ENCODE measurements around the gene PRXL2B.

Gene PRXL2B, protein sequence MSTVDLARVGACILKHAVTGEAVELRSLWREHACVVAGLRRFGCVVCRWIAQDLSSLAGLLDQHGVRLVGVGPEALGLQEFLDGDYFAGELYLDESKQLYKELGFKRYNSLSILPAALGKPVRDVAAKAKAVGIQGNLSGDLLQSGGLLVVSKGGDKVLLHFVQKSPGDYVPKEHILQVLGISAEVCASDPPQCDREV

DNA sequence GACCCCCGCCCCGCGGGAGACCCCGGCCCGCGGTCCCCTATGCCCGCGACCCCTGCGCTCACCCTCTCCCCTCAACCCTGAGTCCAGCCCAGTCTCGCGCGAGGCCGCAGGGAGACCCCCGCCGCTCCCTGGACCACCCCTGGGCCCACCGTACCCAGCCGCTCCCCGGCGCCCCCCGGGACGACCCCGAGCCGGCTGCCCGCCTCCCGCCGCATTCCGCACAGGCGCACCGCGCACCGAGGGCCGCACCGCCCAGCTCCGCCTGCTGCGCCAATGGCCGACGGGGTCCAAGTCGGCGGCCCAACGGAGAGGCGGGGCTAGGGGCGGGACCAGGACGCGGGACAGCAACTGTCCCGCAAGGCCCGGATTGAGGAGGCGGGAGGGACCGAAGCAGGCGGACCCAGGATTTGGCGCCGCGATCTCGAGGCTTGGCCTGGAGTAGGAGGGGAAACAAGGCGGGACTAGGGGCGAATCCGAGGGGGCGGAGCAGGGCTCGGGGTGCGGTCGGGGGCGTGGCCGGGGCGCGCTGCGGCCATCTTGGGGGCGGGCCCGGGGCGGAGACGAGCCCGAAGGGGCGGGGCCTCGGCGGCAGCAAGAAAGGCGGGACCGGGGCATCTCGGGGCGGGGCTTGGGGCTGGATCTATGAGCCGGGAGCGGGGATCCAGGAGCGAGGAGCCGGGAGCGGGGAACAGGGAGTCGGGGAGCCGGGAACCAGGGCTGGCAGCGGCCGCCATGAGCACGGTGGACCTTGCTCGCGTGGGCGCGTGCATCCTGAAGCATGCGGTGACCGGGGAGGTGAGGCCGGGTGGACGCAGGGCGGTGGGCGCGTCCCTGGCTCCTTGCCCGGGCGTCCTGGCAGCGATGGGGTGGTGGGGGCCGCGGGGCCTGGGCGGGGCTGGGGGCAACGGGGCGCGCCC is at the start of gene PRXL2B:
TSS of gene PRXL2B (plus strand) at position 624 of the 917 bp plus-strand sequence. CDS start at position 733, 109 bp downstream.
- TF ChIP-seq, protein P1, sequence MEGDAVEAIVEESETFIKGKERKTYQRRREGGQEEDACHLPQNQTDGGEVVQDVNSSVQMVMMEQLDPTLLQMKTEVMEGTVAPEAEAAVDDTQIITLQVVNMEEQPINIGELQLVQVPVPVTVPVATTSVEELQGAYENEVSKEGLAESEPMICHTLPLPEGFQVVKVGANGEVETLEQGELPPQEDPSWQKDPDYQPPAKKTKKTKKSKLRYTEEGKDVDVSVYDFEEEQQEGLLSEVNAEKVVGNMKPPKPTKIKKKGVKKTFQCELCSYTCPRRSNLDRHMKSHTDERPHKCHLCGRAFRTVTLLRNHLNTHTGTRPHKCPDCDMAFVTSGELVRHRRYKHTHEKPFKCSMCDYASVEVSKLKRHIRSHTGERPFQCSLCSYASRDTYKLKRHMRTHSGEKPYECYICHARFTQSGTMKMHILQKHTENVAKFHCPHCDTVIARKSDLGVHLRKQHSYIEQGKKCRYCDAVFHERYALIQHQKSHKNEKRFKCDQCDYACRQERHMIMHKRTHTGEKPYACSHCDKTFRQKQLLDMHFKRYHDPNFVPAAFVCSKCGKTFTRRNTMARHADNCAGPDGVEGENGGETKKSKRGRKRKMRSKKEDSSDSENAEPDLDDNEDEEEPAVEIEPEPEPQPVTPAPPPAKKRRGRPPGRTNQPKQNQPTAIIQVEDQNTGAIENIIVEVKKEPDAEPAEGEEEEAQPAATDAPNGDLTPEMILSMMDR (IDR thresholded peaks at IDR 0.05; ENCODE audit: low read depth, low read length, missing control alignments): no peak

DNA sequence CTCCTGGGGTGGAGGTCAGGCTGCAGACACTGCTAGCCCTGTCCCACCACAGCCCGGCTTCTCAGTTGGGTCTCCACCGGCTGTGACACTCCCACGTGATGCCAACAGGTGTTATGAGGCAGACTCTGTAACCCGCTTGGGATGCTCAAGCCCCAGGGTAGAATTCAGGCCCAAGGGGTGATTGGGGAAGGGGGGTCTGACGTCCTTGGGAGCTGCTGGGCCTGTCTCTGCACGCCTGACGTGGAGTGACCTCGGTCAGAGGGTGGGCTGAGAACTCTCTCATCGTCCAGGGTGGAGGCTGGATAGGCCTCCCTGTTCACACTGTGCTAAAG is 48.8 kb upstream of the PRXL2B start:
- TF ChIP-seq, protein P1 (IDR thresholded peaks at IDR 0.05; ENCODE audit: low read depth, low read length, missing control alignments): no peak
- no peak for DNase-seq (ENCODE audit: low read depth)
- H3K4me3 ChIP-seq (ENCODE audit: low read depth, low read length): no peak overlapping the region

More for the DNA sequence above, at the start of gene PRXL2B:
- DNase-seq (ENCODE audit: low read depth): peak; percentile 89
- peak within 1 kb of the TSS; percentile 67 for H3K4me3 ChIP-seq (ENCODE audit: low read depth, low read length)

DNA sequence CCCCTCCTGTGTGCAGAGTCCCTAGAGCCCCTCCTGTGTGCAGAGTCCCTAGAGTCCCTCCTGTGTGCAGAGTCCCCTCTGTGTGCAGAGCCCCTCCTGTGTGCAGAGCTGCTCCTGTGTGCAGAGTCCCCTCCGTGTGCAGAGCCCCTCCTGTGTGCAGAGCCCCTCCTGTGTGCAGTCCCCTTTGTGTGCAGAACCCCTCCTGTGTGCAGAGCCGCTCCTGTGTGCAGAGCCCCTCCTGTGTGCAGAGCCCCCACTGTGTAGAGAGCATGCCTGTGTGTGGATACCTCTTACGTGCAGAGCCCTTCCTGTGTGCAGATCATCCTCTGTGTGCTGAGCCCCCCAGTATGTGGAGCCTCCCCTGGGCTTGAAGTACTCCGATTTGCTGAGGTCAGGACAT is 48.2 kb upstream of the PRXL2B start:
- no peak overlapping the region for H3K4me3 ChIP-seq (ENCODE audit: low read depth, low read length)
- no peak for DNase-seq (ENCODE audit: low read depth)

DNA sequence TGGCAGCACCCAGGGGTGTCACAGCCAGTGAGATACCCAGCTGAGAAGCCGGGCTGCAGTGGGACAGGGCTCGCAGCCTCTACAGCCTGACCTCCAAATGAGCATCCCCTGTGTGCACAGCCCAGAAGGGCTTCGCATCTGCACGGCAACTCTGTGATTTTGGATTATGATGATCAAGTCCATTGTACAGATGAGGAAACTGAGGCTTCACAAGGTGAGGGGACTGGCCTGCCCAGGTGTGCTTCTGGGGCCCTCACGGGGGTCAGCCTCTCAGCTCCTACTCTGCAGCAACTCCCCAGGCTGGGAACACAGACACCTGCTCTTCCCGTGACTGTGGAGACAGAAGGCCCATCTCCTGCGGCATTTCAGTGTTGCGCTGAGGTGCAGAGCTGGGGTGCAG is 47.7 kb upstream of the PRXL2B start:
- no peak for DNase-seq (ENCODE audit: low read depth)
- TF ChIP-seq, protein P1 (IDR thresholded peaks at IDR 0.05; ENCODE audit: low read depth, low read length, missing control alignments): no peak
- no peak overlapping the region for H3K4me3 ChIP-seq (ENCODE audit: low read depth, low read length)

More for the DNA sequence above, 48.2 kb upstream of the PRXL2B start:
- TF ChIP-seq, protein P1 (IDR thresholded peaks at IDR 0.05; ENCODE audit: low read depth, low read length, missing control alignments): no peak

DNA sequence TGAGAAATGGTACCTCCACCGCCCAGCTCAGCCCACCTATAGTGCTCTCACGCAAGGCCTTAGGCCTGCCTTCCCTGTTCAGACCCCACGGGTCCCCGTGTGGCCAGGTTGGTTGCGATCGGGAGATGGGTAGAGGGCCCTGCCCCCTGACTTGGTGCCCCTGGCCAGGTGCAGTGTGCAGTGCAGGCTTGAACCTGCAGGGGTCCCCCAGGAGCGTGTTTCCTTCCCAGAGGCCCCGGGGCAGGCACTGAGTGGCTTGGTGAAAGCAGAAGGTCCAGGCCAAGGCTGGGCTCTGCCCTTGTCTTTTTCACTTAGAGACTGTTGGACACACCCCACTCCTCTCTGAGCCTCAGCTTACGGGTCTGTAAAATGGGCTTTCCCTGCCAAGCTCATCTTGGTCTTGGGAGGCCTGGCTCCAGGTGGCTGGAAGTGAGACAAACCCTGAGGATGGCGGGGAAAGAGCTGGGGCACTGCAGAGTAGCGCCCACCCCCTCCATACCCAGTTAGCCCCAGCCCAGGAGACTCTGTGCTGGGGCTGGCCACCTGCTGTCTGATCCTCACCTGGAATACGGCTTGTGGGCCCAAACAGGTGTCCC is 47.2 kb upstream of the PRXL2B start:
- no peak for DNase-seq (ENCODE audit: low read depth)
- H3K4me3 ChIP-seq (ENCODE audit: low read depth, low read length): no peak overlapping the region
- TF ChIP-seq, protein P1 (IDR thresholded peaks at IDR 0.05; ENCODE audit: low read depth, low read length, missing control alignments): peak; percentile 56

DNA sequence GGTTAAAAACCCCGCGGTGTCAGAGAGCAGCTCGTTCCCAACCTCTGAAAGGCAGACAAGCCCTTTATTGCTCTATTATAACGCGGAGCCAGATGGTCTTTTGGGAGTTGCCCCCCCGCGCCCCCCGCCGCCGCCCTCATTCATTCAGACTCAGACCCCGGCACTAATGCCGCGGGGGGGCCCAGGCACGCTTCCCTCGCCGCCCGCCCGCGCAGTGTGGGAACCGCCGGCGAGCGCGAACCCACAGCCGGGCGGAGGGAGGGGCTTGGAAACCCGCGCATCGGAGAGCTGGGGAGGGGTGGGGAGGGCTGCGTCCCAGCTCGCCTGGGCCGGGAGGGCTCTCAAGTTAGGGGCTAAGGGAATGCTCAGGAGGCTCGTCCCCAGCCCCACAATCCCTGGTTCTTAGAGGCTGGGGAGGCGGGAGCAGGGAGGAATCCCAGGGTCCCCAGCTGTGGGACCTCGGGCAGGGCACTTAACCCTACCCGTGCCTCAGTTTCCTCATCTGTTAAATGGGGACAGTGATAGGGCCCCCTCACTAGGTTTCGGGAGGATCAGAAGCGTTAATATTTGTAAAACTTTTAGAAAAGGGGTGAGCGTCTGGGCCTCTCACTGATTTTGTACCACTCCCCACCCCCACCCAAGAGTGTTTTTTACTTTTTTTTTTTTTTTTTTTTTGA is 45.6 kb upstream of the PRXL2B start:
- TF ChIP-seq, protein P1 (IDR thresholded peaks at IDR 0.05; ENCODE audit: low read depth, low read length, missing control alignments): no peak
- H3K4me3 ChIP-seq (ENCODE audit: low read depth, low read length): no peak overlapping the region
- DNase-seq (ENCODE audit: low read depth): no peak
